ENCODE data around the gene NAV2.

- TF ChIP-seq CTCF (IDR thresholded peaks at IDR 0.05) (peak; percentile 47 to 82 (median 76)), POLR2AphosphoS5 (IDR thresholded peaks at IDR 0.05) (no peak), EP300 (IDR thresholded peaks at IDR 0.05) (no peak), POLR2A (IDR thresholded peaks at IDR 0.05) (no peak)
Observed at GRCh38 chr11:20127671-20128527, 415.3 kb downstream of the NAV2 start.
